ENCODE data around the gene ATOH8.

ATOH8 gene

DNA sequence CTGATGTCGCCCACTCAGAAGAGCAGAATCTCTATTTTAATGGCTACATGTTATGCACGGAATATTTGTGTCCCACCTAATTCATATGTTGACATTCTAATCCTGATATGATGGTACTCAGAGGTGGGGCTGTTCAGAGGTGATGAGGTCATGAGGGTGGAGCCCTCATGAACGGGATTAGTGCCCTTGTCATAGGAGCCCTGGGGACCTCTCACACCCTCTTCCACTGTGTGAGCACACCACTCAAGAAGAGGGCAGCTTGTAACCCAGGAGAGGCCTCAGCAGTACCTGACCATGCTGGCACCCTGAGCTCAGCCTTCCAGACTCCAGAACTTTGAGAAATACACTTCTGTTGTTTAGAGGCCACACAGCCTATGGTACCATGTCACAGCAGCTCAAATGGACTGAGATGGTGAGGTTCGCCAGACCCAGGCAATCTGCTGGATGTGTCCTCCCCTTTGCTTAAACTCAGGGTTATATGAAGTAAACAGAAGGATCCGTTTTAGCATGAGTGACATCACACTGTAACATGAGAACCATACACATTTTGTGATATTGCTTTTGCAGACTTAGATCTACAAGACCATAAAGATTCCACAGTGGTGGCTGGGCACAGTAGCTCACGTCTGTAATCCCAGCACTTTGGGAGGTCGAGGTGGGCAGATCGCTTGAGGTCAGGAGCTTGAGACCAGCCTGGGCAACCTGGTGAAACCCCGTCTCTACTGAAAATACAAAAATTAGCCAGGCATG, 48.7 kb downstream of the ATOH8 start:
- no peak for DNase-seq (ENCODE audit: low read depth)

DNA sequence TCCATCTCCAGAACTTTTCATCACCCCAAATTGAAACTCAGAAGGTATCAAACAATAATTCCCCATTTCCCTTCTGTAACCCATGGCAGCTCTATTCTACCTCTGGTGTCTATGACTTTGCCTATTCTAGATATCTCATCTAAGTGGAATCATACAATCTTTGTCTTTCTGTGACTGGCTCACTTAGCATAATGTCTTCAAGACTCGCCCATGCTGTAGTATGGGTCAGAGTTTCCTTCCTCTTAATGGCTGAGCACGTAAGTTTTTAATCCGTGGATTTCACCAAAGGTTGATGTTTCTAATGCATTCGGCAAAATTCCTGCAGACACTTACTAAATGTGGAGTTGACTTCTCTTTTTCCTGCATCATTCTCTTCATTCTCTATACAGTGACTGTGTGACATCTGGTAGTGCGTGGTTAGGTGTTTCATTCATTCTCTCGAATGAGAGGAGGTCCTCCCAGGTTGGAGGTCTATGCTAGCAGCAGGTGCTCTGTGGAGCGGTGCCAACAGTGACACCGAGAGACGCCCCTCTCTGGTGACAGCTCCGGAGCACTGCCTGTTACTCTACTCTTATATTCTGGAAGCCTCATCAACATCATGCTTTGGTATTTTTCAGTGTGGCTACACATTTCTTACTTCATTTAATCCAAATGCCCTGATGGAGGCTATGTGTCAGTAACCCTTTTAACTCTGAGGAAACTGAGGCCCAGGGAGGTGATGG, 50.1 kb downstream of the ATOH8 start:
- no peak for DNase-seq (ENCODE audit: low read depth)

DNA sequence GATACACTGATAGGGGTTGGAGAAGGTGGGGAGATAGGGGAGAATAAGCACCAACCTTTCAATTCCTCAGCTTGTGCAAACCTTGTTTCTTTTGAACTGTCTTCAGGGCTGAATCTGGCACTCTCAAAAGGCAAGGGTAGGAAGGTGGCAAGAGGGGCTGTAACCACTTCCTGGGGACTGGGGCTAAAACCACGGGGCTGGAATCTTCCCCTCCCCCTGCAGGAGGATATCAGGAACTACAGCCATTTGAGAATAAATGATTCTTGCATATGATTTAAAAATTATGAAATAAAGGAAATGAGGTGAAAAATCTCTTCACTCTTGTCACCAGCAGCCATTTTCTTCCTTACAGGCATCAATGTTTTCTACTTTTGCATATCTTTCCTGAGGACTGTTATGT, 50.8 kb downstream of the ATOH8 start:
- no peak for DNase-seq (ENCODE audit: low read depth)

- DNase-seq (ENCODE audit: low read depth), result no peak
Observed at GRCh38 chr2:85806358-85807118, 52.7 kb downstream of the ATOH8 start.

GRCh38 chr2:85807756-85808155, 54.0 kb downstream of the ATOH8 start:
- no peak for DNase-seq (ENCODE audit: low read depth)

DNA sequence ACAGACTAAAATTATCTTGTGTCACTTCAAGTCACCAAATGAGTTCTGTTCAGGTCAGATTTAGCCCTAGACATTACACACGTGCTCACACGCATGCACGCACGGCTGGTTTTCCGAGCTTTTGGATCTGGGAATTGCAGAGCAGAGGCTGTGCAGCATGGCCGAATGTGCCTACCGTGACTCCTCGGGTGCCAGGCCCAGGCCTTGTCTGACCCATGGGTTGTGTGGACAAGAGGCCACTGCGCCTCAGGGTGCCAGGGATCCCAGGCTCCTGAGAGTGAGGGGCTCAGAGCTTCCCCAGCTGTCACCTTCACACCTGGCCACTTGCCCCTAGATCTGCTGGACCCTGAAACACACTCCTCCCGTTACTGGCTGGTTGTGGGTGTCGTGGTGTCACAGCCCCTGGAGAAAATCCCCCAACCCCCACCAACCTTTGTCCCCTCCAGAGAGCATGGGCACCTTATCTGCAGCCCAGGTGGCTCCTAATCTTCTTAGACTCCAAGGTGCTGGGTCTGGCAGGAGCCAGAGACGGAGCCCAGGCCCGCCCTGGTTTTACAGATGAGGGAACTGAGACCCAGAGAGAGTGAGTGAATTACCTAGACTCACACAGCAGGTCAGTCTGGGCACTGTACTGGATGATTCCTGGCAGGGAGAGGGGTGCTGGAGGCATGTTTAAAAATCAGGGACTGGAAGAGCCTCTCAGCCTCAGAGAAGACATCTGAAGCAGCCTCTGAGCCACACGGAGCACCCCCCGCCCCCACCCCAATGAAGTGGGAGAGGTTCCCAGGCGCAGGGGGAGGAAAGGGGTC, 56.8 kb downstream of the ATOH8 start:
- DNase-seq (ENCODE audit: low read depth), result no peak

- DNase-seq (ENCODE audit: low read depth), result peak; percentile 72
Observed at GRCh38 chr2:85811180-85812093, 57.6 kb downstream of the ATOH8 start.

- DNase-seq (ENCODE audit: low read depth), result no peak
Observed at GRCh38 chr2:85812094-85812735, 58.4 kb downstream of the ATOH8 start.

DNA sequence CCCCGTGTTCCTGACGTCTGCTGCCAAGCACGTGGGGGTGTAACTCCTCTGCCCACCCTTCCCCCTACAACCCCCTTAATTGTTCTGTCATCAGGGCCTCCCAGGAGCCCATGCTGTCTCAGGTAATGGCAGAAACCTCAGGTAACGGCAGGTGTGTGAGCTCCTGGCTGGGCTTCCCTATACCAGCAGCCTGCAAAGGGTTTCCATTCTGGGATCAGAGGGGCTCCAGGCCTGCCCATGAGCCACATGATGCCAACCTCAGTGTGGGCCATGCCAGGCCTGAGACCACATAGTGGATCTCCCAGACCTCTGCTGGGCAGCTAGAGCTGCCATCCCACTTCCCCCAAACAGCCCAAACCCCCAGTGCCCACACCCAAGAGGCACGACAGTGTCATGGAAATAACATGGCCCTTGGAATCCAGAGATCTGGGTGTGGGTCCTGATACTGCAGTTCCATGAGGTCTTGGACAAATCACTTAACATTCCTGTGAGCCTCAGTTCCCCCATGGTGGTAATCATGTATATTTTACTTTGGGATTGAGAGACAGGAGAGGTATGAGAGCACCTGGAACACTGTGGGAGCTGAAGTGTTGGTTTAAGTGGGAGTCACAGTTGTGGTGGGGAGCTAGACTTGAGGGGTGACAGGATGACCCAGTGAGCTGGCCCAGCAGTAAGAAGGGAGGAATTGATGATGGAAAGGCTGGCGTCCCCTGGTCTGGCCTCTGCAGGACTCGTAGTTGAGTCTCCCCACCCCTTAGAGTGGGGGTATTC, 59.6 kb downstream of the ATOH8 start:
- no peak for DNase-seq (ENCODE audit: low read depth)

- peak; percentile 61 for DNase-seq (ENCODE audit: low read depth)
Observed at GRCh38 chr2:85813982-85814801, 60.4 kb downstream of the ATOH8 start.

- DNase-seq (ENCODE audit: low read depth), result no peak
Observed at GRCh38 chr2:85814802-85815550, 61.2 kb downstream of the ATOH8 start.

DNA sequence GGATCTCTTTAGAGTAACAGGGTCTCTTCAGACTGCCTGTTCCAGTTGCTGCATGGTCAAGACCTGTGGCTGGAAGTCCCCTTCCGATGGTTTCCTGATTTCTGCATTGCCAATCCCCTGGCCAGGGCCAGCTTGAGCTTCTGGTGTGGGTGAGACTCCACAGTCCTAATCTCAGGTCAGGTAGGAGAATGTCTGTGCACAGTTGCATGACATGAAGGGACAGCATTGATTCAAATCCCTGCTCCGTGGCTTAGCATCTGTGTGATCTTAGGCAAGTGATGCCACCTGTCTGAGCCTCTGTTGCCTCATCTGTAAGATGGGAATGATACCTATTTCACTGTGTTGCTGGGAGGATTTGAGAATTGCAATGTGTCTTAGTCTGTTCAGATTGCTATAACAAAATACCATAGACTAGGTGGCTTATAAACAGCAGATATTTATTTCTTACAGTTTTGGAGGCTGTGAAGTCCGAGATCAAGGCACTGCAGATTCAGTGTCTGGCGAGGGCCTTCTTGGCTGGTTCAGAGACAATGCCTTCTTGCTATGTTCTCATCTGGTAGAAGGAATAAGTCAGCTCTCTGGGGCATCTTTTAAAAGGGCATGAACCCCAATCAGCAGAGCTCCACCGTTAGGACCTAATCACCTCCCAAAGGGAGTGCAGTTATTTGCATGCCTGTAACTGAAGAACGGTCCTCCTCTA, 66.2 kb downstream of the ATOH8 start:
- no peak for DNase-seq (ENCODE audit: low read depth)

DNA sequence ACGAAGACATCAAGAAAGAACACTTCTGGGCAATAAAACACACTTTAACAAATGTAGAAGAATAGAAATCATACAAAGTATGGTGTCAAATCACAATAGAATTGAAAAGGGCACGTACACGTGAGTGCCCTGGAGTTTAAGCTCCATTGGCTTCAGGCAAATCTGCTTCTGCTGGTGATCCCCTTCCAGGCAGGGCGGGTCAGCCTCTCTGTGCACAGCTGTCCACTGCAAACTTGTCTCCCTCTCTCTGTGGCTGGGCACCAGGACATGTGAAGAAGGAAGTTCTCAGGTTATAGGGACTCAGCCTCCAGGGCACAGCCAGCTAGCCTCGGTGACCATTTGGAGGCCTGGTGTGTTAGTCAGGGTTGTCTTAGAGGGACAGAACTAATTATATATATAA, 69.0 kb downstream of the ATOH8 start:
- no peak for DNase-seq (ENCODE audit: low read depth)

DNA sequence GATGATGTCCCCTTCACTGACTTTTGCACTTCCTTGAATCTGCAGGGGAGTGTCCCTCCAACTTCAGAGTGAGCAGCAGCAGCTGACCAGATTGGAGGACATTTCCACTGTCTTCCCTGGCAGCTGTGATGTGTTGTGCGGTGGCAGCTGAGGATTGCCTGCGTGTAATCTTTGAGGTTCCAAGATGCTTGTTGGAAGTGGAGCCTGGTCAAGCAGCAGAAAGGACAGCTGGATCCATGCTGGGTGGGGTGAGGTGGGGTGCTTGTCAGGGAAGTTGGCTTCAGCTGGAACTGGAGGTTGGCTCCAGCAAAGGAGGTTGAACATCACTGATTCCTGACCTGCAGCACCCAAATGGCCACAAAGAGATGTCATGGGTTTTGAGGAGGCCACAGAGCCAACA, 70.2 kb downstream of the ATOH8 start:
- DNase-seq (ENCODE audit: low read depth), result no peak

GRCh38 chr2:85826990-85827878, 73.4 kb downstream of the ATOH8 start:
- no peak for DNase-seq (ENCODE audit: low read depth)

DNA sequence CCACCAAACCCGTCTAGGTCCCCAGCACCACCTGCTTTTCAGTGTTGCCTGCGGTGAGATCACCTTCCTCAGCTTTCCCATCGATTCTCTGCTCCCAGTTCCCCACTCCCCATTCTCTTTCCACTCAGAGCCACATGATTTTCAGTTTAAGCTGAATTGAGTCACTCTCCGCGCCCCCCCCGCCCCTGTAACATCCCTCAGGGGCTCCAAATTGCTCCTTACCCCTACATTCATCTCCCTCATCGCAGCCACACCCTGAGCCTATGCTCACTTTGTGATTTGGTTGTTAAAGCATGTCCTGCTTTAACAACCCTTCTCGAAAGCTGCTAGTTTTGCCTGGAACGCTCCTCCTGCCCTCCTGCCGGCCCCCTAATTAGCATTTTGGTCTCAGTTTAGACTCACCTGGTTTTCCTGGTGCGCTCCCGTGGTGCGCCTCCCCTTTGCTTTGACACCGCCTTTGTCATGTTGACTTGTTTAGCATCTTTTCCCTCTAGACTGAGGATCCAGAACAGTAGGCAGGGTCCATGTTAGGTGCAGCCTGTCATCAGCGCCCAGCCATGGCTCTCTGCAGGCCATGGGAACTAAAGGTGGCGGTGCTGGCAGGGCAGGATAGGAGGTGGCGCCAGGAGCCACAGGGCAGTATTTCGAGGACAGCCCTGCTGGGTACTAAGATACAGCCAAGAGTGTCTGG, 74.2 kb downstream of the ATOH8 start:
- DNase-seq (ENCODE audit: low read depth), result no peak

Measured in stromal cell of bone marrow (primary cell).